Mesendoderm (in vitro differentiated cells): Measurements from ENCODE around the gene RNF115.

Source experiments
- DNase-seq: peaks from one replicate; pipeline ENCODE4 v3.0.0; 2013
- H2AK5ac ChIP-seq: 2 replicates; pipeline ENCODE4 v1.6.1; 2013; ENCODE audit warnings: low read length, inconsistent platforms
- H2BK120ac ChIP-seq: 2 replicates; pipeline ENCODE4 v1.6.1; 2013; ENCODE audit warnings: low read depth, mild to moderate bottlenecking, low read length, moderate library complexity, mixed read lengths
- H2BK15ac ChIP-seq: replicated peaks from 2 replicates; pipeline ENCODE4 v1.6.1; 2013; ENCODE audit warnings: low read depth, mild to moderate bottlenecking, moderate library complexity
- H2BK5ac ChIP-seq: 2 replicates; pipeline ENCODE4 v1.6.1; 2013; ENCODE audit warnings: low read length, inconsistent platforms
- H3K18ac ChIP-seq: 2 replicates; pipeline ENCODE4 v1.6.1; 2013; ENCODE audit warnings: mild to moderate bottlenecking, low read length, mixed read lengths
- H3K23ac ChIP-seq: one replicate; pipeline ENCODE4 v1.6.1; 2013; ENCODE audit warnings: low read length
- H3K27ac ChIP-seq: 2 replicates; pipeline ENCODE4 v1.5.1; 2013; ENCODE audit warnings: low read depth, mild to moderate bottlenecking, inconsistent platforms, low read length, moderate library complexity
- H3K27me3 ChIP-seq: 2 replicates; pipeline ENCODE4 v1.6.1; 2013; ENCODE audit warnings: low read length, control low read depth, mild to moderate bottlenecking, inconsistent platforms; ENCODE audit not compliant: insufficient read depth, poor library complexity
- H3K36me3 ChIP-seq: 2 replicates; pipeline ENCODE4 v1.6.1; 2013; ENCODE audit warnings: low read length, inconsistent platforms; ENCODE audit not compliant: control insufficient read depth, insufficient read depth
- H3K4ac ChIP-seq: one replicate; pipeline ENCODE4 v1.6.1; 2013; ENCODE audit warnings: low read depth, mild to moderate bottlenecking, low read length, moderate library complexity
- H3K4me1 ChIP-seq: 2 replicates; pipeline ENCODE4 v1.6.1; 2013; ENCODE audit warnings: low read depth, low read length, inconsistent platforms; ENCODE audit not compliant: control insufficient read depth
- H3K4me2 ChIP-seq: 2 replicates; pipeline ENCODE4 v1.6.1; 2013; ENCODE audit warnings: low read length
- H3K4me3 ChIP-seq: 2 replicates; pipeline ENCODE4 v1.5.1; 2013; ENCODE audit warnings: mild to moderate bottlenecking, low read length
- H3K56ac ChIP-seq: one replicate; pipeline ENCODE4 v1.6.1; 2013; ENCODE audit warnings: low read length
- H3K79me1 ChIP-seq: 2 replicates; pipeline ENCODE4 v1.6.1; 2013; ENCODE audit warnings: low read length, inconsistent platforms
- H3K79me2 ChIP-seq: 2 replicates; pipeline ENCODE4 v1.6.1; 2013; ENCODE audit warnings: mild to moderate bottlenecking, low read length; ENCODE audit not compliant: control insufficient read depth, insufficient read depth
- H3K9ac ChIP-seq: 2 replicates; pipeline ENCODE4 v1.6.1; 2013; ENCODE audit warnings: low read length, inconsistent platforms
- H4K5ac ChIP-seq: one replicate; pipeline ENCODE4 v1.6.1; 2013; ENCODE audit warnings: low read length
- H4K8ac ChIP-seq: one replicate; pipeline ENCODE4 v1.6.1; 2013; ENCODE audit warnings: low read depth, mild to moderate bottlenecking, control low read depth, low read length, moderate library complexity
- WGBS: extraction: QIAGEN DNeasy Blood & Tissue Kit; methylation state at CpG from one replicate; pipeline ENCODE4 v1.1.7; 2013; ENCODE audit warnings: low lambda C conversion rate, missing lambda C conversion rate; ENCODE audit not compliant: insufficient coverage; ENCODE audit errors: extremely low coverage; 5-methylcytosine and 5-hydroxymethylcytosine counted together

Gene RNF115

GRCh38 chr1:145804235-145805045 lies 19.5 kb downstream of the RNF115 start:
- Histone ChIP-seq H3K79me2 (peaks cover 11% of the 10 kb centered on the region), H3K56ac (no peak overlapping the region), H4K5ac (no peak overlapping the region), H3K4me3 (no peak overlapping the region), H3K18ac (no peak overlapping the region), H2BK120ac (no peak overlapping the region), H3K79me1 (peaks cover 9% of the 10 kb centered on the region), H2AK5ac (no peak overlapping the region), H3K4ac (no peak overlapping the region), H3K4me1 (peaks cover 12% of the 10 kb centered on the region), H4K8ac (no peak overlapping the region), H3K4me2 (no peak overlapping the region), H3K23ac (no peak overlapping the region), H3K27ac (no peak overlapping the region), H3K9ac (no peak overlapping the region), H3K27me3 (no peaks in the 10 kb centered on the region), H2BK5ac (no peak overlapping the region), H3K36me3 (no peaks in the 10 kb centered on the region), H2BK15ac (no peak overlapping the region)
- WGBS: no CpG with 5 or more reads among the region's 3 CpGs
- no peak for DNase-seq

GRCh38 chr1:145799806-145800205 lies 24.1 kb downstream of the RNF115 start:
- peaks cover 10% of the 10 kb centered on the region for H3K4me1 ChIP-seq
- no peak overlapping the region for H3K4ac ChIP-seq
- no peak overlapping the region for H2BK120ac ChIP-seq
- H3K27me3 ChIP-seq: no peaks in the 10 kb centered on the region
- H3K23ac ChIP-seq: no peak overlapping the region
- no peak overlapping the region for H2BK15ac ChIP-seq
- no peak overlapping the region for H3K9ac ChIP-seq
- H2AK5ac ChIP-seq: no peak overlapping the region
- DNase-seq: no peak
- H3K4me2 ChIP-seq: no peak overlapping the region
- H3K4me3 ChIP-seq: no peak overlapping the region
- H3K79me2 ChIP-seq: peaks cover 12% of the 10 kb centered on the region
- H4K8ac ChIP-seq: no peak overlapping the region
- WGBS: no CpG with 5 or more reads among the region's 2 CpGs
- H3K79me1 ChIP-seq: peaks cover 11% of the 10 kb centered on the region
- H3K18ac ChIP-seq: no peak overlapping the region
- no peaks in the 10 kb centered on the region for H3K36me3 ChIP-seq
- H2BK5ac ChIP-seq: no peak overlapping the region
- H3K56ac ChIP-seq: no peak overlapping the region
- no peak overlapping the region for H3K27ac ChIP-seq
- H4K5ac ChIP-seq: no peak overlapping the region

GRCh38 chr1:145796753-145797152 lies 27.1 kb downstream of the RNF115 start:
- Histone ChIP-seq H3K4ac (no peak overlapping the region), H2BK15ac (no peak overlapping the region), H3K56ac (no peak overlapping the region), H3K27ac (no peak overlapping the region), H4K8ac (no peak overlapping the region), H2BK5ac (no peak overlapping the region), H4K5ac (no peak overlapping the region), H3K4me3 (no peak overlapping the region), H2AK5ac (no peak overlapping the region), H3K79me1 (peaks cover 9% of the 10 kb centered on the region), H3K23ac (no peak overlapping the region), H2BK120ac (no peak overlapping the region), H3K4me1 (no peaks in the 10 kb centered on the region), H3K79me2 (peaks cover 3% of the 10 kb centered on the region), H3K36me3 (no peaks in the 10 kb centered on the region), H3K9ac (no peak overlapping the region), H3K4me2 (no peak overlapping the region), H3K18ac (no peak overlapping the region), H3K27me3 (no peaks in the 10 kb centered on the region)
- DNase-seq: no peak
- no CpG with 5 or more reads among the region's 1 CpG for WGBS

- H3K4me2 ChIP-seq: no peak overlapping the region
- H3K23ac ChIP-seq: no peak overlapping the region
- H2BK120ac ChIP-seq: no peak overlapping the region
- H3K4ac ChIP-seq: no peak overlapping the region
- no peak overlapping the region for H2AK5ac ChIP-seq
- no peak overlapping the region for H2BK15ac ChIP-seq
- peaks cover 6% of the 10 kb centered on the region for H3K79me1 ChIP-seq
- H3K36me3 ChIP-seq: no peaks in the 10 kb centered on the region
- H3K27ac ChIP-seq: no peak overlapping the region
- H2BK5ac ChIP-seq: no peak overlapping the region
- H3K79me2 ChIP-seq: peaks cover 3% of the 10 kb centered on the region
- no peaks in the 10 kb centered on the region for H3K27me3 ChIP-seq
- H3K4me1 ChIP-seq: no peaks in the 10 kb centered on the region
- DNase-seq: no peak
- H4K5ac ChIP-seq: no peak overlapping the region
- H3K18ac ChIP-seq: no peak overlapping the region
- no CpG with 5 or more reads among the region's 10 CpGs for WGBS
- H4K8ac ChIP-seq: no peak overlapping the region
- H3K56ac ChIP-seq: no peak overlapping the region
- no peak overlapping the region for H3K9ac ChIP-seq
- no peak overlapping the region for H3K4me3 ChIP-seq
Measured at GRCh38 chr1:145795257-145795881, 28.5 kb downstream of the RNF115 start.

- Histone ChIP-seq H3K9ac (no peak overlapping the region), H2BK120ac (no peak overlapping the region), H4K5ac (no peak overlapping the region), H3K18ac (no peak overlapping the region), H2BK15ac (no peak overlapping the region), H3K4me2 (no peak overlapping the region), H3K27me3 (no peaks in the 10 kb centered on the region), H3K27ac (no peak overlapping the region), H3K4ac (no peak overlapping the region), H3K56ac (no peak overlapping the region), H3K79me2 (peaks cover 3% of the 10 kb centered on the region), H3K4me3 (no peak overlapping the region), H2AK5ac (no peak overlapping the region), H4K8ac (no peak overlapping the region), H3K4me1 (no peaks in the 10 kb centered on the region), H3K79me1 (peaks cover 6% of the 10 kb centered on the region), H2BK5ac (no peak overlapping the region), H3K36me3 (no peaks in the 10 kb centered on the region), H3K23ac (no peak overlapping the region)
- DNase-seq: no peak
- no CpG with 5 or more reads among the region's 1 CpG for WGBS
Measured at GRCh38 chr1:145792484-145792883, 31.4 kb downstream of the RNF115 start.
